Ishikawa (cell line): ENCODE results near the gene IL36A.

Source experiments
- CREB1 ChIP-seq: IDR thresholded peaks from 2 replicates; pipeline ENCODE4 v1.6.1; 2012; ENCODE audit warnings: low read depth
- EGR1 ChIP-seq: IDR thresholded peaks from 2 replicates; pipeline ENCODE4 v1.6.1; 2012
- EP300 ChIP-seq: IDR thresholded peaks from 2 replicates; pipeline ENCODE4 v1.6.1; 2012; ENCODE audit warnings: borderline replicate concordance
- MAX ChIP-seq: IDR thresholded peaks from 2 replicates; pipeline ENCODE4 v1.6.1; 2012
- RAD21 ChIP-seq: IDR thresholded peaks from 2 replicates; pipeline ENCODE4 v1.6.1; 2012; ENCODE audit warnings: low read depth
- REST ChIP-seq: IDR thresholded peaks from 2 replicates; pipeline ENCODE4 v1.6.1; 2012; ENCODE audit warnings: low read depth, mild to moderate bottlenecking
- TAF1 ChIP-seq: IDR thresholded peaks from 2 replicates; pipeline ENCODE4 v1.6.1; 2012; ENCODE audit warnings: low read depth, mild to moderate bottlenecking
- YY1 ChIP-seq: IDR thresholded peaks from 2 replicates; pipeline ENCODE4 v1.6.1; 2012; ENCODE audit warnings: low read depth
- ZBTB7A ChIP-seq: IDR thresholded peaks from 2 replicates; pipeline ENCODE4 v1.6.1; 2012; ENCODE audit warnings: low read depth

GRCh38 chr2:113054066-113054465 lies 48.8 kb downstream of the IL36A start:
- TF ChIP-seq REST (no peak), YY1 (no peak), EGR1 (no peak), ZBTB7A (no peak), EP300 (no peak), CREB1 (no peak), RAD21 (no peak), MAX (no peak), TAF1 (no peak)
